A549 (cell line): ENCODE data around the gene CRB1. TPM values are rescaled to one million over a fixed set of nuclear protein-coding genes. Genes with fewer than 3 reads are reported as not detected.

ENCODE experiments used
- ATAC-seq, 2 experiments: fragments of 200-7000 bp in 1 of 2; fragments of >200 bp in 1 of 2; cut with Nextera tagmentation in 1 of 2; cut with Tn5 transposase in 1 of 2; 3 replicates each; pipeline versions ENCODE4 v1.8.0 to v1.9.1; 2018 to 2020; ENCODE audit warnings: mild to moderate bottlenecking in 1 of 2, moderate library complexity in 1 of 2
- CTCF ChIA-PET: fragments of 300-600 bp; sonication (Branson Sonifier 250); formaldehyde crosslinking; extraction: SDS; loops from one replicate; lab custom pipeline; 2021; ENCODE audit warnings: antibody characterized with exemption, inconsistent platforms; lab: Yijun Ruan, JAX
- POLR2A ChIA-PET: fragments of 350-600 bp; formaldehyde crosslinking; extraction: SDS; loops from one replicate; lab custom pipeline; 2021; ENCODE audit warnings: antibody characterized with exemption, inconsistent platforms; lab: Yijun Ruan, JAX
- DNase-seq, 2 experiments: peaks; one replicate each; pipeline versions ENCODE4 v3.0.0 to v3.0.0-alpha.2; 2011 to 2016; ENCODE audit warnings: low read depth in 1 of 2, low spot score in 1 of 2
- FAIRE-seq: peaks from 2 replicates; lab custom pipeline; 2011; peaks lifted over from hg19 to GRCh38; lab: Jason Lieb, UNC
- H3K27ac ChIP-seq, 2 experiments: fragments of >200 bp; sonication (Bioruptor Twin); formaldehyde crosslinking; 3 replicates each; pipeline ENCODE4 v1.5.1; 2016 to 2017
- H3K4me1 ChIP-seq: fragments of >200 bp; sonication (Bioruptor Twin); formaldehyde crosslinking; 3 replicates; pipeline ENCODE4 v1.6.1; 2016
- H3K4me2 ChIP-seq: fragments of >200 bp; sonication (Bioruptor Twin); formaldehyde crosslinking; 3 replicates; pipeline ENCODE4 v1.6.1; 2016
- H3K4me3 ChIP-seq: fragments of >200 bp; sonication (Bioruptor Twin); formaldehyde crosslinking; 3 replicates; pipeline ENCODE4 v1.5.1; 2016
- H3K9me3 ChIP-seq: fragments of >200 bp; sonication (Bioruptor Twin); formaldehyde crosslinking; 3 replicates; pipeline ENCODE4 v1.6.1; 2016
- BHLHE40 ChIP-seq: IDR thresholded peaks from 2 replicates; pipeline ENCODE4 v1.6.1; 2012; ENCODE audit warnings: low read depth, low read length, inconsistent platforms
- EHMT2 ChIP-seq: fragments of 200-600 bp; sonication (generic); IDR thresholded peaks from 2 replicates; pipeline ENCODE4 v1.6.1; 2016; ENCODE audit warnings: antibody characterized with exemption, low read depth, mild to moderate bottlenecking, moderate library complexity
- EP300 ChIP-seq, 2 experiments: fragments of >200 bp; sonication (Bioruptor Twin); formaldehyde crosslinking; IDR thresholded peaks; 2 replicates in 1 of 2; 3 replicates in 1 of 2; pipeline ENCODE4 v1.6.1; 2016 to 2017
- FOSB ChIP-seq: fragments of 250-450 bp; sonication (Bioruptor Pico); IDR thresholded peaks from 2 replicates; pipeline ENCODE4 v1.5.0; 2020; ENCODE audit warnings: mild to moderate bottlenecking, moderate library complexity
- FOSL2 ChIP-seq, 2 experiments: fragments of 450-650 bp in 1 of 2; fragments of >200 bp in 1 of 2; sonication (Bioruptor Twin) in 1 of 2; formaldehyde crosslinking; IDR thresholded peaks; 2 replicates each; pipeline versions ENCODE4 v1.5.0 to v1.6.1; 2016 to 2020; ENCODE audit warnings: mild to moderate bottlenecking in 1 of 2, moderate library complexity in 1 of 2
- HMGXB4 ChIP-seq: fragments of 250-450 bp; sonication (Bioruptor Pico); IDR thresholded peaks from 2 replicates; pipeline ENCODE4 v1.5.0; 2021; ENCODE audit warnings: mild to moderate bottlenecking, moderate library complexity, borderline replicate concordance
- HOXA7 ChIP-seq: fragments of 250-450 bp; sonication (Bioruptor Pico); IDR thresholded peaks from 2 replicates; pipeline ENCODE4 v1.5.0; 2020; ENCODE audit warnings: mild to moderate bottlenecking, moderate library complexity
- HOXB13 ChIP-seq: fragments of 250-450 bp; sonication (Bioruptor Pico); IDR thresholded peaks from 2 replicates; pipeline ENCODE4 v1.5.0; 2020; ENCODE audit warnings: low read depth, mild to moderate bottlenecking, moderate library complexity
- JUN ChIP-seq, 2 experiments: fragments of >200 bp; sonication (Bioruptor Twin); formaldehyde crosslinking; IDR thresholded peaks; 2 replicates in 1 of 2; 3 replicates in 1 of 2; pipeline ENCODE4 v1.6.1; 2016 to 2017
- KDM5A ChIP-seq: fragments of 200-600 bp; sonication (generic); IDR thresholded peaks from 2 replicates; pipeline ENCODE4 v1.6.1; 2016; ENCODE audit warnings: antibody characterized with exemption, mild to moderate bottlenecking
- MAZ ChIP-seq: fragments of 150-350 bp; IDR thresholded peaks from 2 replicates; pipeline ENCODE4 v1.6.1; 2014; ENCODE audit warnings: antibody characterized with exemption, low read depth, low read length, borderline replicate concordance
- PBX3 ChIP-seq: IDR thresholded peaks from 2 replicates; pipeline ENCODE4 v1.6.1; 2012
- PHF8 ChIP-seq: fragments of 200-600 bp; sonication (generic); IDR thresholded peaks from 2 replicates; pipeline ENCODE4 v1.6.1; 2016; ENCODE audit warnings: low read depth, mild to moderate bottlenecking, antibody characterized with exemption, moderate library complexity, borderline replicate concordance
- POLR2AphosphoS2 ChIP-seq: conservative IDR thresholded peaks from 2 replicates; pipeline ENCODE4 v1.6.1; 2012; ENCODE audit warnings: low read length, improper control_type of control experiment, inconsistent platforms
- RARB ChIP-seq: fragments of 250-450 bp; sonication (Bioruptor Pico); IDR thresholded peaks from 2 replicates; pipeline ENCODE4 v1.8.0; 2021; ENCODE audit warnings: mild to moderate bottlenecking, moderate library complexity
- RCOR1 ChIP-seq: fragments of 150-350 bp; IDR thresholded peaks from 2 replicates; pipeline ENCODE4 v1.6.1; 2014; ENCODE audit warnings: antibody characterized with exemption, low read length, low read depth
- SMC3 ChIP-seq: fragments of >200 bp; sonication (Bioruptor Twin); formaldehyde crosslinking; IDR thresholded peaks from 3 replicates; pipeline ENCODE4 v1.6.1; 2018; ENCODE audit warnings: inconsistent platforms
- SREBF2 ChIP-seq: fragments of 450-650 bp; IDR thresholded peaks from 2 replicates; pipeline ENCODE4 v1.6.1; 2014; ENCODE audit warnings: mild to moderate bottlenecking, moderate library complexity
- TFCP2L1 ChIP-seq: fragments of 250-450 bp; sonication (Bioruptor Pico); IDR thresholded peaks from 2 replicates; pipeline ENCODE4 v1.5.0; 2021; ENCODE audit warnings: mild to moderate bottlenecking
- USF2 ChIP-seq: fragments of 450-650 bp; IDR thresholded peaks from 2 replicates; pipeline ENCODE4 v1.6.1; 2014; ENCODE audit warnings: antibody characterized with exemption
- ZFP36 ChIP-seq: fragments of 450-650 bp; IDR thresholded peaks from 2 replicates; pipeline ENCODE4 v1.6.1; 2014; ENCODE audit warnings: borderline replicate concordance; ENCODE audit not compliant: partially characterized antibody
- WGBS: methylation state at CpG from one replicate; pipeline ENCODE4 v1.1.6; 2017; ENCODE audit errors: missing lambda C conversion rate; 5-methylcytosine and 5-hydroxymethylcytosine counted together
- polyA plus RNA-seq, 4 experiments: library from polyadenylated mRNA; depleted of rRNA in 3 of 4; stranded (reverse); fragments of >200 nt; fragmentation: RNase III in 1 of 4; extraction: RNeasy Plus Mini Kit Qiagen cat#74134 plus additional on column Dnase treatment in 1 of 4; gene quantifications; 2 replicates in 3 of 4; 3 replicates in 1 of 4; pipeline ENCODE4 v1.2.3, GENCODE V29; 2011 to 2017

CRB1 gene
- polyA plus RNA-seq, 2 of the 4 experiments (the other 2 are of a cell fraction) = not detected

GRCh38 chr1:197341626-197342025, 73.6 kb downstream of the CRB1 start (continued):
- TF ChIP-seq SMC3 = no peak
- TF ChIP-seq, all 56 proteins: peak for 0

- Histone ChIP-seq H3K27ac (no peak overlapping the region), H3K4me2 (no peak overlapping the region), H3K4me3 (no peak overlapping the region)
- no peak for ATAC-seq
- POLR2A ChIA-PET = no interaction called here
- TF ChIP-seq EP300 (IDR thresholded peaks at IDR 0.05) (no peak), EHMT2 (no peak), RCOR1 (no peak), TFCP2L1 (CRISPR knock-in tag) (no peak), HOXA7 (no peak), HMGXB4 (CRISPR knock-in tag) (no peak), ZFP36 (no peak), RARB (CRISPR knock-in tag) (no peak), MAZ (no peak), USF2 (no peak), POLR2AphosphoS2 (no peak), SMC3 (no peak), JUN (IDR thresholded peaks at IDR 0.05) (no peak), FOSL2 (IDR thresholded peaks at IDR 0.05) (no peak), FOSL2 (CRISPR knock-in tag; IDR thresholded peaks at IDR 0.05) (no peak), FOSB (CRISPR knock-in tag) (no peak), HOXB13 (no peak)
- TF ChIP-seq, all 56 proteins: peak for 0
- 53% methylated on average over 3 of the region's 3 CpGs for WGBS
- Histone ChIP-seq H3K9me3 (no peaks in the 10 kb centered on the region), H3K4me1 (no peaks in the 10 kb centered on the region)
- CTCF ChIA-PET = interaction anchor here (1.7 kb wide), 1 partner anchor 11 kb away, joined by 3 read pairs; no protein-coding TSS in a partner anchor
- DNase-seq (no peak), FAIRE-seq (no peak)
These were observed 74.1 kb downstream of the CRB1 start for GRCh38 chr1:197342044-197342565.

- H3K9me3 ChIP-seq = no peaks in the 10 kb centered on the region
- POLR2A ChIA-PET = no interaction called here
- no peaks in the 10 kb centered on the region for H3K4me1 ChIP-seq
- H3K4me3 ChIP-seq = no peak overlapping the region
- no peak overlapping the region for H3K4me2 ChIP-seq
- FAIRE-seq (no peak), DNase-seq (no peak), ATAC-seq (no peak)
- H3K27ac ChIP-seq = no peak overlapping the region
- TF ChIP-seq KDM5A (no peak), SREBF2 (no peak), BHLHE40 (no peak), PBX3 (no peak), PHF8 (no peak)
- CTCF ChIA-PET = interaction anchor here (1.3 to 1.7 kb wide), 2 partner anchors 11 to 162 kb away, joined by 3 read pairs; no protein-coding TSS in a partner anchor
- WGBS = 37% methylated on average over 2 of the region's 2 CpGs
These were observed 74.6 kb downstream of the CRB1 start for GRCh38 chr1:197342669-197343068.
